SHP77 (cell line): ENCODE measurements around the gene ZBTB48.

Experiments used
- DNase-seq, 2 experiments: peaks; one replicate each; lab custom pipeline; 2025; lab: John Stamatoyannopoulos, UW

The ZBTB48 gene

GRCh38 chr1:6612641-6613360 lies 33.0 kb downstream of the ZBTB48 start:
- peak; percentile 35 to 57 for DNase-seq

- peak; percentile 95 to 97 for DNase-seq
Observed at GRCh38 chr1:6613361-6614018, 33.7 kb downstream of the ZBTB48 start, which contains the start of gene PHF13. Gene PHF13, plus strand, starts transcription at chr1:6613731. Its CDS starts 336 bp downstream, at chr1:6614067.

GRCh38 chr1:6614019-6614928 lies 34.5 kb downstream of the ZBTB48 start:
- DNase-seq: no peak

- no peak for DNase-seq
Observed at GRCh38 chr1:6614929-6615785, 35.4 kb downstream of the ZBTB48 start.

GRCh38 chr1:6619045-6619444 lies 39.3 kb downstream of the ZBTB48 start:
- no peak for DNase-seq

GRCh38 chr1:6621429-6622391 lies 41.9 kb downstream of the ZBTB48 start:
- DNase-seq: no peak

GRCh38 chr1:6622396-6623152 lies 42.8 kb downstream of the ZBTB48 start:
- DNase-seq: no peak

- DNase-seq: no peak
Observed at GRCh38 chr1:6623269-6623965, 43.6 kb downstream of the ZBTB48 start.

- DNase-seq: peak; percentile 64 to 77
Observed at GRCh38 chr1:6624710-6625583, 45.2 kb downstream of the ZBTB48 start, which contains the start of gene THAP3. Gene THAP3, plus strand, starts transcription at chr1:6624868. Its CDS starts 351 bp downstream, at chr1:6625219.

- no peak for DNase-seq
Observed at GRCh38 chr1:6625584-6626149, 45.9 kb downstream of the ZBTB48 start.

- DNase-seq: no peak
Observed at GRCh38 chr1:6627031-6627430, 47.2 kb downstream of the ZBTB48 start.

GRCh38 chr1:6627841-6628545 lies 48.2 kb downstream of the ZBTB48 start:
- no peak for DNase-seq

- DNase-seq: no peak
Observed at GRCh38 chr1:6628971-6629479, 49.2 kb downstream of the ZBTB48 start.

- no peak for DNase-seq
Observed at GRCh38 chr1:6630027-6630426, 50.2 kb downstream of the ZBTB48 start.

- DNase-seq: no peak
Observed at GRCh38 chr1:6631058-6631457, 51.3 kb downstream of the ZBTB48 start.
